T47D (cell line): Measurements from ENCODE around the gene UCK2.

Source experiments
- DNase-seq, 2 experiments: peaks; one replicate each; pipeline versions ENCODE4 v3.0.0 to v3.0.0-alpha.2; 2011 to 2012; ENCODE audit warnings: low read depth in 1 of 2, low spot score in 1 of 2
- JUND ChIP-seq: IDR thresholded peaks from 2 replicates; pipeline ENCODE4 v1.6.1; 2012; ENCODE audit warnings: low read depth
- in situ Hi-C: cut with HindIII; loops from 2 replicates; pipeline ENCODE4 v1.10.0; 2016; ENCODE audit warnings: low sequenced_read_pairs, low pct_unique_long_range_greater_than_20kb

UCK2 gene

DNA sequence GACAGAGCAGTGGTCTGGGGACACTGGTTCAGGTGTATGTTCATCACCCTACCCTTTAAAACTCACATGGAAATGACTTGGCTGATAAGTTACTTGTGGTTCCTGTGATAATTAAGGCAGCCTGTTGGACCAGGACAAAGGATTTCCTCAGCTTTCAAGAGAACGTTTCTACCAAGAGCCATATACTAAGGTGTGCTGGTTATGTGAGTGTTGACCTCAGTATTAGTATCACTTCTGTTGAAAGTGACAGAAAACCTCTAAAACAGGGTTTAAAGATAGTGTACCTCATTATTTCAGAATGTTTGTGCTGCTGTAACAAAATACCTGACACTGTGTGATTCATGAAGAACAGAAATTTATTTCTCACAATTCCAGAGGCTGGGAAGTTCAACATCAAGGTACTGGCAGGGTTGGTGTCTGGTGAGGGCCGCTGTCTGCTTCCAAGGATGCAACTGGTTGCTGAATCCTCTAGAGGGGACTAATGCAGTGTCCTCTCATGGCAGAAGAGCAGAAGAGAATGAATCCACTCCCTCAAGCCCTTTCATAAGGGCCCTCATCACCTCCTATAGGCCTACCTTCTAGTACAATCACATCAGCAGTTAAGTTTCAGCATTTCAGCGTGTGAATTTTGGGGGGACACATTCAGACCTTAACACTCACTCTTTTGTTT, 54.9 kb downstream of the UCK2 start:
- no peak for TF ChIP-seq JUND
- in situ Hi-C loops, result no loop called here
- DNase-seq, result no peak

DNA sequence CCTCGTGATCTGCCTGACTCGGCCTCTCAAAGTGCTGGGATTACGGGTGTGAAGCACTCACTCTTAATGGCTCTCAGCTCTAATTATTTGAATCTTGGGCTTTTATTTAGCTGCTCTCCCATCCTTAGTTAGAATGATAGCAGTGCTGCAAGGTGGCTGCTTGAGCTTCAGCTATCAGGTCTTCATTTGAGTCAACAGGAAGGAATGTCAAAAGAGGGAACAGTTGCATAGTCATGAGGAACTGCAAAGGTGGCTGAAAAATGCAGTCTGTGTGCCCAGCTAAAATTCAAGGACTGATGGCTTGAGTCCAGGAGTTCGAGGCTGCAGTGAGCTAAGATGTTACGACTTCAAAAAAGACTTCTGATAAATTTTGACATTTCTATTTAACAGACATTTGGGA, 55.6 kb downstream of the UCK2 start:
- in situ Hi-C loops, result no loop called here
- no peak for DNase-seq
- no peak for TF ChIP-seq JUND

DNA sequence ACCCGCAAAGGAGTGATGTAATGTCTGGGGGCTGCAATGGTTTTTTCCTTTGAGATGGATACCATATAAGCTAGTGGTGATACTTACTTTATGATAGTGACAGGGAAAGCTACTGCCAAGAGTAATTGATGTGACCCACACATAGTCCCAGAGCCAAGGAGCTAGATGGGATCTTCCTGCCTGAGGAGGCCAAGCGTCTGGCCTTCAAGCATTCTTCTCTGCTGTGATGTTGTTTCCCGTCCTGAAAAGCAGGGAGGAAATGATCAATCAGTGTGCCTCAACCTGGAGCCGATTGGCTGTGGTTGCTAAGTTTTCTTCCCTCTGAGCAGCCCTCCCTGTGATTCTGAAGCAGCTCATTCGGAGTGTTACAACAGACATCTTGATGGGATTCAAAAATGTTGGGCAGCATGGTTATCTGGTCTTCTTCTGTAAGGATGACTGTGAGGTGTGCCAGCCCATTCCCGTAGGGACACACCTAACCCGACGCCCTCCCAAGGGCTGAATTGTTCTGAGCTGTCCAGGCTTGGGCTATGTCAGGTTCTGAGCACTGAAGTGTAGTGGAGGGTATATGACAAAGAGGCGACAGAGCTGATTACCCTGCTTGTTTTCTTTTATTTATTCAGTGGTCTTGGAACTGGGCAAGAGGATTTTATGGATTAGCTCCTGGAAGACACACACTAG, 56.7 kb downstream of the UCK2 start:
- in situ Hi-C loops, result no loop called here
- no peak for DNase-seq
- no peak for TF ChIP-seq JUND

DNA sequence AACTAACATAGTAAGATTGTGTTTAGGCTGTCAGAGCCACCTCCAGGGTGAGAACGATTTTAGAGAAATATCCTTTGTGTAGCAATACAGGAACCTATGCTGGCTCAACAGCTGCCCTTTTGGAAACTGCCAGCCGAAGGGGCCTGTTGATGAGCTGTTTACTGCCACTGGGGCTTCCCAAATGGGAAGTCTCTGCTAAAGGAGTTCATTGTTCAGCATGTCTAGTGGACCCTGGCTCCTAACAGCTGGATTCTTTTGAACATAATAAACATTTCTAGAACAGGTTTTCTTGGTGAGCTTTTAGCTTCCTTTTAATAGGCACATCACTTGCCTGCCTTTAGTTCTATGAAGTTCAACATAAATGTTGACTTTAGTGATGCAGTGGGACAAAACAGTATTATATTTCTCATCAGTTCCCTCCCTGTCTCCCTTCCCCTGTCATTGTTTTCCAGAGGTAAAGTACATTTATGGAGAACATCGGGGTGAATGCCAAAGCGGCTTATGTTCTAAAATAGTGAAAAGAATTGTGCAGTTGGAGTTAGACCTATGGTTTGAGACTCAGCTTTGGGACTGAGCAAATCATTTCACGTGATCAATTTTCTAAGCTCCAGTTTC, 57.4 kb downstream of the UCK2 start:
- no peak for TF ChIP-seq JUND
- in situ Hi-C loops, result no loop called here
- no peak for DNase-seq

DNA sequence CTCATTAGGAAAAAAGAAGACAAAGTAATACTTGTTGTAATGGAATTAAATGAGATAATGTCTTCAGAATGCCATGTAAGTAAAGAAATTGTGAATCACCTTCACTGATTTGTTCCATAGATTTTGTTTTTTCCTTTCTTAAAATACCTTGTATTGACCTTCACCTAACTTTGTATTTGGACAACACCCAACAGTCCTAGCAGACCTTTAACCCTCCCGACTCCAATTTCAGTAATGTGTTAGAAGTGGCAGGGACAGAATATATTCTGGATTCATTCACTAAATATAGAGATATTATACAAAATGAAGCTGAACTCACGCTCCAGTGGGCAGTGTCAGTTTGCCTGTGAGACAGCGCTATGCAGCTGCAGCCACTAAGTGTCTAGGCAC, 57.9 kb downstream of the UCK2 start:
- in situ Hi-C loops, result no loop called here

DNA sequence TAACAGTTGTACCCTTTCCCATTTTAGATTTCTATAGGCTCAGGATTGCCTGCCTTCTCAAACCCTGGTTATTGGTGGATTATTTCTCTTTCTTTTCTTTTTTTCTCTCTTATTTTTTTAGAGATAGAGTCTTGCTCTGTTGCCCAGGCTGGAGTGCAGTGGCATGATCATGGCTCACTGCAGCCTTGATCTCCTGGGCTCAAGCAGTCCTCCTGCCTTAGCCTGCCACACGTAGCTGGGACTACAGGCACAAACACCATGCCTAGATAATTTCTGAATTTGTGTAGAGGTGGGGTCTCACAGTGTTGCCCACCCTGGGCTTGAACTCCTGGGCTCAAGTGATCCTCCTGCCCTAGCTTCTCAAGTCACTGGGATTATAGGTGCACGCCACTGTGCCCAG, 58.8 kb downstream of the UCK2 start:
- no peak for TF ChIP-seq JUND
- in situ Hi-C loops, result no loop called here
- no peak for DNase-seq

More for the DNA sequence above, 57.9 kb downstream of the UCK2 start:
- TF ChIP-seq JUND, result no peak
- DNase-seq, result no peak

DNA sequence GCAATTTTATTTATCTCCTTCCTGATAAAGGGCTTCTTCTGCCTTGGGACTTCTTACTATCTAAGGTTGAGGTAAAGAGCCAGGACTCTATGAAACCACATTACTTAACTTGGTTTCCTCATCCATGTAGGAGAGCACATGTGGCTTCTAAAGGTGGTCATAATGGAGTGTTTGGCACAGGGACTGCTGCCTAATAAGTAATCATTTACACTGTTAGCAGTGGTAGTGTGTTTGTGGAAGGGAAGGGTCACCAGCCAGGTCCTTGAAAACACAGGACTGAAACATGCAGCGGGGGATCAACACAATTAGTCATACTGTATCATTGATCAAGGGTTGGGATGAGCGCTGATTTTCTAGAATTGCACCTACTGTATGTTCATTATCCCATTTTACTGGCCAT, 59.6 kb downstream of the UCK2 start:
- in situ Hi-C loops, result no loop called here

DNA sequence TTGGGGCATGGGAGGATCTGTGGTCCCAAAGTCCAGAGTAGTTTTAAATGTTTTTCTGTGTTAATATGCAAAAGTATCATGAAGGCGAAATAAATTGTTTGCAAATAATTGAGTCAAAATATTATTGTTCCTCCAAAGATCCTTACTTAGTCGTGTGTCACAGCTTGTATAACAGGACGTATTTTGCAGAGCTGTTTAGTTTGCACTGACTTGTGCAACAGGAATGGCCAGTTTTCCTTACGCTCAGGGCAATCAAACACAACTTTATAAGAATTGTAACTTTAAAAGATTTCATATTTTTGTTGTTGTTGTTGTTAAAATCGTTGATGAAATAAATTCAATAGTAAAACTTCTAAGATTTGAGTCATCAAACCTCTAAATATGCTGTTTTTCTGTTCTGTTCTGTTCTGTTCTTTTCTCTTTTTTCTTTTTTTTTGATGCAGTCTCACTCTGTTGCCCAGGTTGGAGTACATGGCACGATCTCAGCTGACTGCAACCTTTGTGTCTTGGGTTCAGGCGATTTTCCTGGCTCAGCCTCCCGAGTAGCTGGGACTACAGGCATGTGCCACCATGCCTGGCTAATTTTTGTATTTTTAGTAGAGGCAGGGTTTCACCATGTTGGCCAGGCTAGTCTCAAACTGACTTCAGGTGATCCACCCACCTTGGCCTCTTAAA, 60.6 kb downstream of the UCK2 start:
- DNase-seq, result peak; percentile 45 to 89
- TF ChIP-seq JUND, result no peak
- in situ Hi-C loops, result no loop called here

More for the DNA sequence above, 59.6 kb downstream of the UCK2 start:
- no peak for DNase-seq
- TF ChIP-seq JUND, result no peak

DNA sequence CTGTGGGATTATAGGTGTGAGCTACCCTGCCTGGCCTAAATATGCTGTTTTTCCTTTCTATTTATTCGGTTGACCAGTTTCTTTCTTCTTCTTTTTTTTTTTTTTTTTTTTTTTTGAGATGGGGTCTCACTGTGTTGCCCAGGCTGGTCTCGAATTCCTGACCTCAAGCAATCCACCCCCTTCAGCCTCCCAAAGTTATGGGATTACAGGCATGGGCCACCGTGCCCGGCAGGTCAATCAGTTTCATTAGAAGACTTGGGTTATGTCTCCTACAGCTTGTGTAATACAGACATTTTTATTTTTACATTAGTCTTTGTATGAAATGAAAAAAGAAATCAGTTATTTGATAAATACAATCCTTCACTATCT, 61.1 kb downstream of the UCK2 start:
- in situ Hi-C loops, result no loop called here
- no peak for TF ChIP-seq JUND
- DNase-seq, result no peak

DNA sequence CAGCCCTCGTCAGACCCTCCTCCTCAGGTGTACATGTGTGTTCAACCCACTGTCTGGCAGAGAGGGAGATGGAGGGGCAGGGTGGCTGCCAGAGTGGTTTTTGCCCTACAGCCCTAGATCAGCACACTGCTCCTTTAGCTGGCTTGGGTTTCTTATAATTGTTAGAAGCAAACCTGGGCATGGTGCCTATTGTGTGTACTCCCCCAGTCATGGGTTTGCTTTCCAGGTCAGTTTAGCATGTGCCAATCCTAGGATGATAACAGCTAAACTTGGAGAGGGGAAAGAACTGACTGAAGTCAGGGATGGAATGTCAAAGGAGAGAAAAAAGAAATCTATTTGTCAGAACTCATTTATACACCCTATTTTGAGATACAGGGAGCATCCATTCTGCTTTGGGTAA, 63.3 kb downstream of the UCK2 start:
- DNase-seq, result no peak
- in situ Hi-C loops, result no loop called here
- no peak for TF ChIP-seq JUND

DNA sequence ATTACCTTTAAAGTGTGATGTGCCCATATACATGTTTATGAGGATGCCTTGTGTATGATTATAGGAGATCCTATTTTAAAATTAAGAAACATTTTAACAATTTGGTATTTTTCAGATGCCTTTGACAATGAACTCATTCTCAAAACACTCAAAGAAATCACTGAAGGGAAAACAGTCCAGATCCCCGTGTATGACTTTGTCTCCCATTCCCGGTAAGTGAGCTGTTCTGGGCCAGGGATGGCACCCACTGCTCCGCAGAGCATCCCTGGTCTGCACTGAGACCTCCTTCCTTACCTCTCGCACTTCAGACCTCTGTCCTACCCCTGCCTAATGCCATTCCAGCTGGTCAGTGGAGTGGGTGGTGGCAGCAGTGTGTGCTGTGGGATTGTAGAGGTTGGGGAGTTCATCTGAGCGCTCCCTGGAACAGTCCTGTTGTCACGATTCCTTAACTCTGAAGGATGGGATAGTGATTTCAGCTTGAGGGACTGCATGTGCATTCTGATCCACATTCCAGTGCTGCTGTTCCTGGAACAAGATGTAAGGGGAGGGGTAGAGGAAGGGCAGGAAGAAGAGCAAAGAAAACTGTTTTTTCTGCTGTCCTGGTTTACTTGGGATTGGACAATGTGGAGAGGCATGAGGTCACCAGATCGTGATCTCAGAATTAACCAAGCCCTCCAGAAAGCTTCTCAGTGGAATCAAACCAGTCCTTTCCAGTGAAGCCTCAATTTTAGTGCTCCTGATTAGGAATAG, 63.9 kb downstream of the UCK2 start:
- in situ Hi-C loops, result no loop called here
- no peak for DNase-seq
- no peak for TF ChIP-seq JUND

DNA sequence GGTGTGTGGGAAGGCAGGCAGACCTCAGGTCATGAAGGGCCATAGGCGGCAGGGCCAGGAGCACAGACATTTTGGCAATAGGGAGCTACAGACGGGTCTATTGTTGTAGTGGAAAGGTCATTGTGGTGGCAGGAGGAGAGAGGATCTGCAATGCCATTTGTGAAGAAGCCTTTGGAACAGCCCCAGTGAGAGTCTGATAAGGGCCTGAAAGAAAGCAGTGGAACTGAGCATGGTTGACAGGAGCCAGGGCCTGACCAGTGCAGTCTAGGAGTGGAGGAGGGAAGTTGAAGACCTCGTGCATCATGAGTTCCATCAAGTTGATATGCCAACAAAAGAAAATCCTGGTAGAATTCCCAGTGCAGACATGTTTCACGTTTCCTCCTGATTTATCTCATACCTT, 65.5 kb downstream of the UCK2 start:
- TF ChIP-seq JUND, result no peak
- DNase-seq, result no peak
- in situ Hi-C loops, result no loop called here
